ENCODE data around the gene OTOGL. TPM values are rescaled to one million over a fixed set of nuclear protein-coding genes. Genes with fewer than 3 reads are reported as not detected.
"Not testable (repeated sequence)": the region's sequence is repeated elsewhere in the genome, so short reads cannot be mapped to it uniquely, and the experiment has no call there.

The OTOGL gene
- total and polyA plus RNA-seq, 2 experiments from 2014 or later: 6.4 to 15.0 TPM

DNA sequence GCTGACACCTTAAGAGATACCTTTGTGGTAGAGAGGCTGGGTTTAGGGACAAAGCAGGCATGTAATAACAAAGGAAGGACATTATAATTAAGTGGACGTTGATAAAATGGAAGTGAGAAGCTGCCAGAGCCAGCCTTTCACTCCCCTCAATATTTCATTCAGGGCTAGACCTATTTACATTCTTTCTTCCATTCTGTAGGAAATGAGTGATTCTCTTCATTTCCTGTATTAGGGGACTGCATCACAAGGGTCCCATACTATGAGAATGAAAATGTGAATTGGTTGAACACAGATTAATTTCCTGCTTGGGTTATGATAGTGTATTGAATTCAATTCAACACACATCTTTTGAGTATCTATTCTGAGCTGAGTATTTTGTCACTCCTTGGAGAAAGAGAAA lies 143.0 kb downstream of the OTOGL start:
- Histone ChIP-seq H3K27ac (peak overlapping the region; percentile 88), H3K27me3 (no peaks in the 10 kb centered on the region), H3K9me3 (ENCODE audit: low read depth) (no peaks in the 10 kb centered on the region), H3K4me3 (no peak overlapping the region), H3K4me1 (ENCODE audit: low read depth) (peaks cover 27% of the 10 kb centered on the region), H3K36me3 (peaks cover 7% of the 10 kb centered on the region)
- TF ChIP-seq, protein P1, sequence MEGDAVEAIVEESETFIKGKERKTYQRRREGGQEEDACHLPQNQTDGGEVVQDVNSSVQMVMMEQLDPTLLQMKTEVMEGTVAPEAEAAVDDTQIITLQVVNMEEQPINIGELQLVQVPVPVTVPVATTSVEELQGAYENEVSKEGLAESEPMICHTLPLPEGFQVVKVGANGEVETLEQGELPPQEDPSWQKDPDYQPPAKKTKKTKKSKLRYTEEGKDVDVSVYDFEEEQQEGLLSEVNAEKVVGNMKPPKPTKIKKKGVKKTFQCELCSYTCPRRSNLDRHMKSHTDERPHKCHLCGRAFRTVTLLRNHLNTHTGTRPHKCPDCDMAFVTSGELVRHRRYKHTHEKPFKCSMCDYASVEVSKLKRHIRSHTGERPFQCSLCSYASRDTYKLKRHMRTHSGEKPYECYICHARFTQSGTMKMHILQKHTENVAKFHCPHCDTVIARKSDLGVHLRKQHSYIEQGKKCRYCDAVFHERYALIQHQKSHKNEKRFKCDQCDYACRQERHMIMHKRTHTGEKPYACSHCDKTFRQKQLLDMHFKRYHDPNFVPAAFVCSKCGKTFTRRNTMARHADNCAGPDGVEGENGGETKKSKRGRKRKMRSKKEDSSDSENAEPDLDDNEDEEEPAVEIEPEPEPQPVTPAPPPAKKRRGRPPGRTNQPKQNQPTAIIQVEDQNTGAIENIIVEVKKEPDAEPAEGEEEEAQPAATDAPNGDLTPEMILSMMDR (IDR thresholded peaks at IDR 0.05; ENCODE audit: low read depth, low read length): no peak
- no peak for DNase-seq (ENCODE audit: low read depth in 1 of 2, low spot score in 1 of 2)

DNA sequence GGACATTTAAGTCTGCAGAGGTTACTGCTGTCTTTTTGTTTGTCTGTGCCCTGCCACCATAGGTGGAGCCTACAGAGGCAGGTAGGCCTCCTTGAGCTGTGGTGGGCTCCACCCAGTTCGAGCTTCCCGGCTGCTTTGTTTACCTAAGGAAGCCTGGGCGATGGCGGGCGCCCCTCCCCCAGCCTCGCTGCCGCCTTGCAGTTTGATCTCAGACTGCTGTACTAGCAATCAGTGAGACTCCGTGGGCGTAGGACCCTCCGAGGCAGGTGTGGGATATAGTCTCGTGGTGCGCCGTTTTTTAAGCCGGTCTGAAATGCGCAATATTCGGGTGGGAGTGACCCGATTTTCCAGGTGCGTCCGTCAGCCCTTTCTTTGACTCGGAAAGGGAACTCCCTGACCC lies 150.2 kb downstream of the OTOGL start:
- not testable (repeated sequence) for DNase-seq (ENCODE audit: low read depth in 1 of 2, low spot score in 1 of 2); H3K36me3 ChIP-seq; H3K27me3 ChIP-seq; H3K9me3 ChIP-seq (ENCODE audit: low read depth); H3K27ac ChIP-seq; H3K4me3 ChIP-seq; H3K4me1 ChIP-seq (ENCODE audit: low read depth)

DNA sequence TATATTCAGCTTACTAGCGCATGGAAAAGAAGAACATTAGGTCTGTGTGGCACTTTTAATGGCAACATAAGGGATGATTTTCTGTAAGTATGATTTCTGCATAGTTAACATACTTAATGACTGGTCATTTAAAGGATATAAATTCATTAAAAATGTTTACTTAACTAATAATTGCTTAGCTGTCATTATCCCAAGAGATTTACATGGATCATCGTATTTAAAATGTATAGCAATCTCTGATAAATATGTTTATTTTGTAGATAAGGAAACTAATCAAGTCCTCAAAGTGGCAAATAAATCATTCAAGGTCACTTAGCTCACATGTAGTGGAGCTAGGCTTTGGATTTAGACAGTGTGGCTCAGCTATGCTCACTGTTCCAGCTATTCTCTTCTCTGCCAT lies 158.6 kb downstream of the OTOGL start:
- no peak for DNase-seq (ENCODE audit: low read depth in 1 of 2, low spot score in 1 of 2)
- peaks cover 9% of the 10 kb centered on the region for H3K36me3 ChIP-seq
- TF ChIP-seq, protein P1 (IDR thresholded peaks at IDR 0.05; ENCODE audit: low read depth, low read length): no peak
- H3K4me1 ChIP-seq (ENCODE audit: low read depth): peaks cover 24% of the 10 kb centered on the region
- H3K9me3 ChIP-seq (ENCODE audit: low read depth): no peaks in the 10 kb centered on the region
- H3K27ac ChIP-seq: no peak overlapping the region
- H3K4me3 ChIP-seq: no peak overlapping the region
- H3K27me3 ChIP-seq: no peaks in the 10 kb centered on the region

DNA sequence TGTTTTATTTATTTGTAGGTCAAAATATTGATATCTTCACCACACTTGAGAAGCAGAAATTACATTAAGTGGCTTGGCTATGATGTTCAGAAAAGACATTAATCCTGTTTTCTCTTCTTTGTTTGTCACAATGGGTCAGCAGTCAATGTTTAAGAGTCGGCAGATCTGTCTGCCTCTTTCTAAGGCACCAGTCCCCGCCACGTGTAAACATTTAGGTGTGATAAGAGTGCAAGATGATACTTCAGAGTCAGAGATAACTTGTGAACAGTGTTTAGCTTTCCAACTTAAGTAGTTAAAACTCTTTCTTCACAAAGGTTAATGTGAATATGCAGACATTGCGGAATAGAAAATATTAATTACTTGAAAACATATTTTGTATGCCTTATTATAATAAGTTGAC lies 160.9 kb downstream of the OTOGL start:
- Histone ChIP-seq H3K4me3 (no peak overlapping the region), H3K27me3 (no peaks in the 10 kb centered on the region), H3K27ac (peak overlapping the region; percentile 86), H3K36me3 (peaks cover 4% of the 10 kb centered on the region), H3K9me3 (ENCODE audit: low read depth) (no peaks in the 10 kb centered on the region), H3K4me1 (ENCODE audit: low read depth) (peaks cover 24% of the 10 kb centered on the region)
- TF ChIP-seq, protein P1 (IDR thresholded peaks at IDR 0.05; ENCODE audit: low read depth, low read length): no peak
- no peak for DNase-seq (ENCODE audit: low read depth in 1 of 2, low spot score in 1 of 2)

DNA sequence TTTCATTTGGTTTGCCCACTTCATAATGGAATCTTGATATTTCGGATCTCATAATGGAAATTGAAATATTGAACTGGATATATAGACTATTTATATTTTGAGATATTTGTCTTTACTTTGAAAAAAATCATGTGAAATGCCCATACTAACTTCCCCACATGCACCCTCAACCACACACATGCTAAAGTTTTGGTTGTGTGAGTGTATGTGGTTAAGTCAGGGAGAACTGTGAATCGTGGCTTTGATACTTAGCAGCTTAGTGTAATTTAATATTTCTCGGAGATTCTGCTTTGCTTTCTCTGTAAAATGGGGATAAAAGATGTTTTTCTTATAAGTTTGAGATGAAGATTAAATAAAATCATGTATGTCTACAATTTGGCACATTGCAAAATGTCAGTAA lies 162.1 kb downstream of the OTOGL start:
- Histone ChIP-seq H3K4me3 (no peak overlapping the region), H3K4me1 (ENCODE audit: low read depth) (peaks cover 24% of the 10 kb centered on the region)
- TF ChIP-seq, protein P1 (IDR thresholded peaks at IDR 0.05; ENCODE audit: low read depth, low read length): no peak

GRCh38 chr12:80262346-80262745 lies 163.0 kb downstream of the OTOGL start:
- Histone ChIP-seq H3K4me3 (no peak overlapping the region), H3K4me1 (ENCODE audit: low read depth) (peaks cover 17% of the 10 kb centered on the region), H3K27ac (no peak overlapping the region), H3K9me3 (ENCODE audit: low read depth) (no peaks in the 10 kb centered on the region), H3K27me3 (no peaks in the 10 kb centered on the region), H3K36me3 (peaks cover 4% of the 10 kb centered on the region)
- TF ChIP-seq, protein P1 (IDR thresholded peaks at IDR 0.05; ENCODE audit: low read depth, low read length): no peak
- DNase-seq (ENCODE audit: low read depth in 1 of 2, low spot score in 1 of 2): no peak

More for the DNA sequence above, 162.1 kb downstream of the OTOGL start:
- Histone ChIP-seq H3K27me3 (no peaks in the 10 kb centered on the region), H3K36me3 (peaks cover 4% of the 10 kb centered on the region), H3K9me3 (ENCODE audit: low read depth) (no peaks in the 10 kb centered on the region), H3K27ac (peak overlapping the region; percentile 86)
- DNase-seq (ENCODE audit: low read depth in 1 of 2, low spot score in 1 of 2): no peak

Measured in cardiac muscle cell (in vitro differentiated cells and primary cell).